HG02852 (cell line): ENCODE data around the gene SMOC1.

Experiments used
- ATAC-seq: cut with Tn5 transposase; IDR thresholded peaks from one replicate; pipeline ENCODE4 v1.9.1; 2021; ENCODE audit warnings: mild to moderate bottlenecking, moderate library complexity; ENCODE audit not compliant: unreplicated experiment

The SMOC1 gene

GRCh38 chr14:69938751-69939150, 59.5 kb downstream of the SMOC1 start:
- no peak for ATAC-seq

- ATAC-seq = no peak
Measured at GRCh38 chr14:69941768-69942742, 62.8 kb downstream of the SMOC1 start.

GRCh38 chr14:69943084-69943780, 64.0 kb downstream of the SMOC1 start:
- ATAC-seq = no peak

- no peak for ATAC-seq
Measured at GRCh38 chr14:69945347-69945746, 66.1 kb downstream of the SMOC1 start.

- ATAC-seq = no peak
Measured at GRCh38 chr14:69945912-69946311, 66.7 kb downstream of the SMOC1 start.

- ATAC-seq = no peak
Measured at GRCh38 chr14:69948351-69948750, 69.1 kb downstream of the SMOC1 start.

- ATAC-seq = no peak
Measured at GRCh38 chr14:69951263-69951662, 72.0 kb downstream of the SMOC1 start.

GRCh38 chr14:69951935-69952334, 72.7 kb downstream of the SMOC1 start:
- ATAC-seq = no peak

- no peak for ATAC-seq
Measured at GRCh38 chr14:69953266-69953915, 74.2 kb downstream of the SMOC1 start.

GRCh38 chr14:69955855-69956845, 76.9 kb downstream of the SMOC1 start:
- no peak for ATAC-seq

GRCh38 chr14:69956970-69957369, 77.8 kb downstream of the SMOC1 start:
- ATAC-seq = no peak

GRCh38 chr14:69957986-69958385, 78.8 kb downstream of the SMOC1 start:
- no peak for ATAC-seq

GRCh38 chr14:69959136-69959535, 79.9 kb downstream of the SMOC1 start:
- no peak for ATAC-seq

- ATAC-seq = no peak
Measured at GRCh38 chr14:69960296-69960695, 81.1 kb downstream of the SMOC1 start.

GRCh38 chr14:69963966-69964365, 84.8 kb downstream of the SMOC1 start:
- no peak for ATAC-seq

GRCh38 chr14:69964841-69965240, 85.6 kb downstream of the SMOC1 start:
- ATAC-seq = no peak

GRCh38 chr14:69968132-69968531, 88.9 kb downstream of the SMOC1 start:
- ATAC-seq = no peak

GRCh38 chr14:69968681-69969080, 89.5 kb downstream of the SMOC1 start:
- ATAC-seq = no peak

- no peak for ATAC-seq
Measured at GRCh38 chr14:69972755-69973154, 93.5 kb downstream of the SMOC1 start.

- no peak for ATAC-seq
Measured at GRCh38 chr14:69973846-69974245, 94.6 kb downstream of the SMOC1 start.
